K562 (cell line): ENCODE results near the gene PTPRT. TPM values are rescaled to one million over a fixed set of nuclear protein-coding genes. Genes with fewer than 3 reads are reported as not detected.

Source experiments
- ATAC-seq: fragments of 200-7000 bp; cut with Tn5 transposase; 3 replicates; pipeline ENCODE4 v1.9.1; 2020; ENCODE audit warnings: moderate library complexity
- BruUV-seq: library from RNA; stranded (reverse); fragments of 400-500 nt; replicated peaks from 2 replicates; lab custom pipeline; 2021; lab: Mats Ljungman, UMichigan
- CTCF ChIA-PET: fragments of 300-600 bp; formaldehyde crosslinking; extraction: SDS; loops from one replicate; lab custom pipeline; 2021; ENCODE audit warnings: low intra/inter-chr PET ratio; lab: Yijun Ruan, JAX
- POLR2A ChIA-PET: fragments of 300-600, 350-650 bp; sonication (Branson Sonifier 250); formaldehyde crosslinking; extraction: SDS; loops from one replicate; lab custom pipeline; 2021; ENCODE audit warnings: antibody characterized with exemption, inconsistent platforms; lab: Yijun Ruan, JAX
- DNase-seq, 4 experiments: peaks; one replicate each; pipeline versions ENCODE4 v3.0.0 to v3.0.0-alpha.2; 2011 to 2018; ENCODE audit warnings: low spot score in 3 of 4, mixed read lengths in 3 of 4; ENCODE audit errors: extremely low read depth in 1 of 4
- FAIRE-seq: peaks from 2 replicates; lab custom pipeline; 2011; peaks lifted over from hg19 to GRCh38; lab: Jason Lieb, UNC
- H2AFZ ChIP-seq: 2 replicates; pipeline ENCODE4 v1.6.0; 2011; ENCODE audit warnings: low read depth, low read length, control low read depth, inconsistent platforms
- H3K27ac ChIP-seq: fragments of 200-600 bp; 3 replicates; pipeline ENCODE4 v1.8.0; 2011; ENCODE audit warnings: low read depth, mild to moderate bottlenecking, control low read depth, inconsistent platforms, low read length, moderate library complexity, mixed read lengths; ENCODE audit errors: extremely low read depth
- H3K27me3 ChIP-seq, 2 experiments: fragments of 300-600 bp in 1 of 2; 2 replicates in 1 of 2; 3 replicates in 1 of 2; pipeline versions ENCODE4 v1.6.0 to v1.8.0; 2011; ENCODE audit warnings: inconsistent platforms in 2 of 2, low read length in 2 of 2, mild to moderate bottlenecking in 1 of 2, mixed read lengths in 1 of 2, moderate library complexity in 1 of 2; ENCODE audit not compliant: control insufficient read depth in 2 of 2, insufficient read depth in 2 of 2
- H3K36me3 ChIP-seq: fragments of 300-600 bp; 3 replicates; pipeline ENCODE4 v1.8.0; 2011; ENCODE audit warnings: mild to moderate bottlenecking, low read length, inconsistent platforms; ENCODE audit not compliant: control insufficient read depth, insufficient read depth
- H3K4me1 ChIP-seq, 2 experiments: fragments of 200-600 bp in 1 of 2; replicated peaks in 1 of 2; 2 replicates in 1 of 2; 3 replicates in 1 of 2; pipeline versions ENCODE4 v1.5.1 to v1.8.0; 2011; ENCODE audit warnings: inconsistent platforms in 2 of 2, low read length in 2 of 2, mild to moderate bottlenecking in 1 of 2, mixed read lengths in 1 of 2, moderate library complexity in 1 of 2; ENCODE audit not compliant: control insufficient read depth in 2 of 2, insufficient read depth in 2 of 2
- H3K4me2 ChIP-seq: 2 replicates; pipeline ENCODE4 v1.6.1; 2011; ENCODE audit warnings: low read length, control low read depth, inconsistent platforms, mixed read lengths; ENCODE audit not compliant: insufficient read depth
- H3K4me3 ChIP-seq: fragments of 200-600 bp; sonication (generic), shearing (Covaris generic); 2 replicates; pipeline ENCODE4 v1.5.1; 2016; ENCODE audit warnings: control low read depth, inconsistent platforms
- H3K79me2 ChIP-seq: fragments of 200-600 bp; 3 replicates; pipeline ENCODE4 v1.8.0; 2011; ENCODE audit warnings: low read length, inconsistent platforms; ENCODE audit not compliant: control insufficient read depth, insufficient read depth
- H3K9ac ChIP-seq, 2 experiments: 2 replicates each; pipeline versions ENCODE4 v1.6.0 to v1.6.1; 2011; ENCODE audit warnings: low read depth in 2 of 2, low read length in 2 of 2, control low read depth in 1 of 2, inconsistent platforms in 1 of 2, mild to moderate bottlenecking in 1 of 2, mixed read lengths in 1 of 2; ENCODE audit not compliant: insufficient read depth in 1 of 2
- H3K9me1 ChIP-seq: one replicate; pipeline ENCODE4 v1.6.0; 2011; ENCODE audit warnings: inconsistent platforms, mild to moderate bottlenecking, low read length, moderate library complexity; ENCODE audit not compliant: control insufficient read depth, insufficient read depth
- H3K9me3 ChIP-seq: replicated peaks from 2 replicates; pipeline ENCODE4 v1.5.1; 2011; ENCODE audit warnings: low read depth, low read length, inconsistent platforms; ENCODE audit not compliant: control insufficient read depth, insufficient read depth
- H4K20me1 ChIP-seq: replicated peaks from 2 replicates; pipeline ENCODE4 v1.6.1; 2011; ENCODE audit warnings: low read length, inconsistent platforms, mixed read lengths; ENCODE audit not compliant: control insufficient read depth, insufficient read depth
- CREBBP ChIP-seq: IDR thresholded peaks from one replicate; pipeline ENCODE4 v1.6.1; 2012; ENCODE audit warnings: low read depth, mild to moderate bottlenecking, control low read depth, inconsistent platforms, low read length
- EHMT2 ChIP-seq: fragments of 450-650 bp; IDR thresholded peaks from 2 replicates; pipeline ENCODE4 v1.6.1; 2018; ENCODE audit warnings: antibody characterized with exemption
- MLX ChIP-seq, 2 experiments: fragments of 450-650 bp in 1 of 2; sonication (generic) in 1 of 2; formaldehyde crosslinking; conservative IDR thresholded peaks; 2 replicates each; pipeline versions ENCODE4 v1.4.0 to v1.8.1; 2020 to 2022; ENCODE audit warnings: mild to moderate bottlenecking in 1 of 2, missing genetic modification reagents in 1 of 2
- POLR2AphosphoS2 ChIP-seq: IDR thresholded peaks from 2 replicates; pipeline ENCODE4 v1.6.1; 2012; ENCODE audit warnings: low read length, improper control_type of control experiment
- RREB1 ChIP-seq: fragments of 250-450 bp; sonication (Bioruptor Pico); IDR thresholded peaks from 2 replicates; pipeline ENCODE4 v1.4.0; 2020
- ZNF696 ChIP-seq: fragments of 250-450 bp; sonication (Bioruptor Pico); conservative IDR thresholded peaks from 2 replicates; pipeline ENCODE4 v1.4.0; 2020; ENCODE audit warnings: mild to moderate bottlenecking, moderate library complexity
- ZNF780A ChIP-seq: fragments of 250-450 bp; sonication (Bioruptor Pico); IDR thresholded peaks from 2 replicates; pipeline ENCODE4 v1.5.0; 2021; ENCODE audit warnings: mild to moderate bottlenecking
- WGBS: fragments of 100-300 bp; shearing (Covaris generic); methylation state at CpG from one replicate; pipeline ENCODE4 v1.1.6; 2016; ENCODE audit warnings: low coverage, mixed read lengths; ENCODE audit not compliant: insufficient coverage; ENCODE audit errors: missing lambda C conversion rate; 5-methylcytosine and 5-hydroxymethylcytosine counted together
- in situ Hi-C: fragments of 300-500 bp; cut with MboI; formaldehyde crosslinking; loops from 4 replicates; pipeline ENCODE4 v1.15.0; 2018; ENCODE audit warnings: inconsistent platforms, mixed read lengths
- intact Hi-C: fragments of 100-400 bp; cut with micrococcal nuclease; formaldehyde crosslinking; loops from 2 replicates; pipeline ENCODE4 v1.14.2; 2022
- polyA plus RNA-seq, 8 experiments: library from polyadenylated mRNA; depleted of rRNA in 4 of 8; stranded (reverse) in 5 of 8; unstranded in 3 of 8; fragments of >200 nt; fragmentation: Nextera tagmentation in 2 of 8; fragmentation: Illumina TruSeq in 1 of 8; extraction: Ambion mirVana in 2 of 8; extraction: Trizol in 1 of 8; gene quantifications; 2 replicates each; pipeline versions ENCODE4 v1.2.1 to v1.2.3, GENCODE V29; 2011 to 2014; ENCODE audit warnings: inconsistent platforms in 1 of 8, missing spikeins in 1 of 8
- total RNA-seq, 7 experiments: library from RNA; depleted of rRNA in 6 of 7; stranded (reverse); fragments of >200 nt in 6 of 7; fragmentation: Illumina TruSeq in 2 of 7; extraction: Trizol in 2 of 7; gene quantifications; 2 replicates each; pipeline versions ENCODE4 v1.2.1 to v1.2.3, GENCODE V29; 2011 to 2021; ENCODE audit warnings: low replicate concordance in 1 of 7

The PTPRT gene
- total and polyA plus RNA-seq, 9 of the 15 experiments (the other 6 are each of a cell fraction or from before 2014, with no cell fraction given): not detected

- Histone ChIP-seq H3K9me1 (no peaks in the 10 kb centered on the region), H3K27me3 (no peaks in the 10 kb centered on the region), H4K20me1 (no peaks in the 10 kb centered on the region), H2AFZ (no peak overlapping the region), H3K4me3 (no peak overlapping the region), H3K4me1 (no peaks in the 10 kb centered on the region), H3K79me2 (no peaks in the 10 kb centered on the region), H3K9me3 (no peaks in the 10 kb centered on the region), H3K9ac (no peak overlapping the region), H3K36me3 (no peaks in the 10 kb centered on the region), H3K4me2 (no peak overlapping the region), H3K27ac (no peak overlapping the region)
- POLR2A ChIA-PET: no interaction called here
- 0% methylated on average over 3 of the region's 3 CpGs for WGBS
- CTCF ChIA-PET: no interaction called here
- no peak for DNase-seq
- ATAC-seq: no peak
- BruUV-seq: no TSS peak
- intact Hi-C loops (no loop called here), in situ Hi-C loops (no loop called here)
- TF ChIP-seq MLX (CRISPR knock-in tag; conservative IDR thresholded peaks at IDR 0.05) (no peak), RREB1 (CRISPR knock-in tag) (no peak), EHMT2 (no peak), ZNF780A (CRISPR knock-in tag) (no peak), CREBBP (no peak), POLR2AphosphoS2 (no peak), ZNF696 (no peak)
- FAIRE-seq: no peak
Measured at GRCh38 chr20:43023836-43024235, 165.9 kb downstream of the PTPRT start.
